Activated CD4-positive, alpha-beta T cell treated with anti-CD3 and anti-CD28 coated beads for 36 hours (primary cell): ENCODE data around the gene CRYBG3. TPM values are rescaled to one million over a fixed set of nuclear protein-coding genes. Genes with fewer than 3 reads are reported as not detected.
A peak's percentile ranks its signal among the peaks of the same experiment; 100 is the strongest.

Experiments used
- ATAC-seq: fragments of 200-7000 bp; cut with Tn5 transposase; one replicate; pipeline ENCODE4 v1.10.0; 2021; ENCODE audit warnings: mild to moderate bottlenecking, moderate library complexity
- CTCF ChIA-PET: fragments of 350-600 bp; sonication (Branson Sonifier 250); formaldehyde crosslinking; loops from one replicate; lab custom pipeline; 2021; ENCODE audit warnings: antibody characterized with exemption; lab: Charles Lee
- POLR2A ChIA-PET: fragments of 350-600 bp; sonication (Branson Sonifier 250); formaldehyde crosslinking; loops from one replicate; lab custom pipeline; 2021; ENCODE audit warnings: antibody characterized with exemption, inconsistent platforms; lab: Charles Lee
- DNase-seq: peaks from one replicate; pipeline ENCODE4 v3.0.0-alpha.2; 2020
- H3K27ac Mint-ChIP-seq: one replicate; pipeline ENCODE4 v1.8.0; 2021; ENCODE audit warnings: mixed read lengths
- H3K27me3 Mint-ChIP-seq: one replicate; pipeline ENCODE4 v1.8.0; 2021; ENCODE audit warnings: mixed read lengths
- H3K36me3 Mint-ChIP-seq: one replicate; pipeline ENCODE4 v1.8.0; 2021; ENCODE audit warnings: low read depth, mixed read lengths
- H3K4me1 Mint-ChIP-seq: one replicate; pipeline ENCODE4 v1.8.0; 2021; ENCODE audit warnings: mixed read lengths
- H3K4me3 Mint-ChIP-seq: one replicate; pipeline ENCODE4 v1.8.0; 2021; ENCODE audit warnings: mild to moderate bottlenecking, moderate library complexity, mixed read lengths
- H3K9me3 Mint-ChIP-seq: one replicate; pipeline ENCODE4 v1.8.0; 2021; ENCODE audit warnings: low read depth, mixed read lengths
- intact Hi-C, 2 experiments: fragments of 100-400 bp; cut with DNase I in 1 of 2; cut with micrococcal nuclease in 1 of 2; formaldehyde crosslinking; loops; one replicate each; pipeline versions ENCODE4 v1.14.2 to v1.15.1; 2022 to 2024; cut with DNase I, micrococcal nuclease
- total RNA-seq, 2 experiments: library from RNA; stranded (reverse); gene quantifications; one replicate each; pipeline ENCODE4 v1.2.3, GENCODE V29; 2021

The CRYBG3 gene
- 1 to 10 TPM; 4.2 to 4.9 TPM for total RNA-seq

DNA sequence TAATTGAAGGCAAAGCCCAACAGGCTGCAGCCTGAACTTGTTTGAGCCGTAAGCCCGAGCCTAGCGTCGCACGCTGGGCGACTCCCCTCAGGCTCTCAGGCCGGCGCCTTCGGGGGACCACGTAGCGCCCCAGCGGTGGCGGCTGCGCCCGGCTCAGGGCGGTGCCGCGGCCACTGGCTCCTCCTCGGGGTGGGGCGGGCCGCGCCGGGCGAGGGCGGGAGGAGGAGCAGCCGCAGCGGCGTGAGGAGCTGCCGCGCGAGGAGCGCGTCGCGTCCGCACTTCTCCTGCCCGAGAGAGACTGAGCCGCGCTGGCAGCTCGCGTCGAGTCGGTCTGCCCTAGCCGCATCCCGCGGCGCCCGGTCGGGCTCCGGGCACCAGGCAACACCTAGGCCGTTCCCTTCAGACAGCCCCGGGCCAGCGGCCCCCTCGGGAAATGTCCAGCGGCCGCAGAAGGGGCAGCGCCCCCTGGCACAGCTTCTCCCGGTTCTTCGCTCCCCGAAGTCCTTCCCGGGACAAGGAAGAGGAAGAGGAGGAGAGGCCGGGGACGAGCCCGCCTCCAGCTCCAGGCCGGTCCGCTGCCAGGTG lies at the start of gene CRYBG3:
TSS of gene CRYBG3 (plus strand) at position 238 of the 585 bp plus-strand sequence. CDS start at position 434, 196 bp downstream.
- POLR2A ChIA-PET = interaction anchor here (0.8 kb wide), 1 partner anchor 25 kb away, joined by 3 read pairs; no protein-coding TSS in a partner anchor
- Mint-ChIP-seq H3K27ac (peak within 1 kb of the TSS; percentile 66), H3K27me3 (peaks cover 26% of the 10 kb centered on the region), H3K36me3 (no peaks in the 10 kb centered on the region), H3K4me1 (peaks cover 18% of the 10 kb centered on the region), H3K4me3 (peak within 1 kb of the TSS; percentile 82), H3K9me3 (no peaks in the 10 kb centered on the region)
- intact Hi-C loops = loop anchor here (1.0 to 10.0 kb wide), 9 partner anchors 29 to 1995 kb away; partner anchors contain the start of genes ARL6 (in 2 of the 2), CLDND1 (in 1 of the 2), CMSS1 (in 1 of the 2) and CPOX (in 1 of the 2)
- CTCF ChIA-PET = interaction anchor here (0.8 to 2.4 kb wide), 9 partner anchors 18 to 451 kb away, joined by 3 to 7 read pairs (median 3); no protein-coding TSS in a partner anchor
- ATAC-seq (peak; percentile 99), DNase-seq (peak; percentile 90)

DNA sequence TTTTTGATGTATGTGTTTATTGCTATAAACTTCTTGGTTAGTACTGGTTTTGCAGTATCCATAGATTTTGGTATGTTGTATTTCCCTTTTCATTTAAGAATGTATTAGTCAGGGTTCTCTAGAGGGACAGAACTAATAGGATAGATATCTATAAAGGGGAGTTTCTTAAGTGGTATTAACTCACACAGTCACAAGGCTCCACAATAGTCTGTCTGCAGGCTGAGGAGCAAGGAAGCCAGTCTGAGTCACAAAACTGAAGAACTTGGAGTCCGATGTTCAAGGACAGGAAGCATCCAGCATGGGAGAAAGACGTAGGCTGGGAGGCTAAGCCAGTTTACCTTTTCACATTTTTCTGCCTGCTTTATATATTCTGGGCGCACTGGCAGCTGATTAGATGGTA lies 48.9 kb upstream of the CRYBG3 start:
- DNase-seq (no peak), ATAC-seq (no peak)
- ChIA-PET CTCF (no interaction called here), POLR2A (no interaction called here)
- Mint-ChIP-seq H3K4me3 (no peak overlapping the region), H3K4me1 (no peaks in the 10 kb centered on the region), H3K9me3 (no peaks in the 10 kb centered on the region), H3K36me3 (peaks cover 42% of the 10 kb centered on the region), H3K27me3 (no peaks in the 10 kb centered on the region), H3K27ac (no peak overlapping the region)
- intact Hi-C loops = no loop called here

DNA sequence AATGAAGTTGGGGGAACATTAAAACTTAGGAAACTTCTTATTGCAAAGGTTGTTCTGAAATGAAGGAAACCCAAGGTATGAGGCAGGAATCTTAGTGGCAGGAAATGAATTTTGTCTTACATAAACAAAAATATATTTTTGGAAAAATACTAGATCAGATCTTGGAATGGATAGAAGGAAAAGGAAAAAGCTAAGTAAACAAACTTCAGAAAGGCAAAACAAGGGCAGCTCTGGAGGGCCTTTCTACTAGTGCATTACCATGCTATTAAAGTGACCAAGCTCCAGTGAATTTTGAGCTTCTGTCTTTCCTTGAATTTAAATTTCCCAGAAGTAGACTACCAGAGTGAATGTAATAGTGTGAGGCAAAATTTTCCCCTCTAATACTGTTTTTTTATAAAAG lies 43.7 kb upstream of the CRYBG3 start:
- DNase-seq = no peak
- Mint-ChIP-seq H3K4me1 (no peaks in the 10 kb centered on the region), H3K4me3 (no peak overlapping the region), H3K9me3 (no peaks in the 10 kb centered on the region), H3K27me3 (no peaks in the 10 kb centered on the region), H3K27ac (no peak overlapping the region), H3K36me3 (peaks cover 12% of the 10 kb centered on the region)
- CTCF ChIA-PET = interaction anchor here (0.9 to 1.4 kb wide), 4 partner anchors 10 to 245 kb away, joined by 3 to 5 read pairs (median 4); no protein-coding TSS in a partner anchor
- intact Hi-C loops = no loop called here
- POLR2A ChIA-PET = no interaction called here
- ATAC-seq = no peak

DNA sequence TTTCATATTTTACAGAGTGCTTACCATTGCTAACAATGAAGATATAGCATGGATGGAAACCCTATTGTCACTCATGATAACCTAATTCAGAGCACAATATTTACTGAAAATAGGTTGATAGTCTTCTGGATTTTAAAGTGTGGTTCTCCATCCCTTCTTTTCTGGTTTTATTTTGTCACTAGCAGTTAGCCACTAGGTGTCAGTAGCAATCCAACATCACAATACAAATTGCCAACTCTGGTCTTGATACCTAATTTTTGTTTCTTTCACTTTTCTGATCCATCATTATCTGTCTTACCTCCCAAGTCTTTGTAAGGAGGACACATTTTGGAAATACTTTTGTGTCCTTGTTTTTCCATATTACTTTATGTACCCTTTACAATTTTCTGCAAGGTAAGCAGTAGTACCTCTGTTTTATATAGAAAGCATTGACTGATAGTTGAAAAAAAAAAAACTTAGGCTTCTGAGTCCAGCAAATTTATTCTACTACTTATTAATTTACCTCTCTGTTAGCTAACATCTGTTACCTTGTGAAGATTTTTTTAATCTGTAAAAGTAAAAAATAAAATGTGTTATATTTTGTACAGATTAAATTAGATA lies 28.3 kb upstream of the CRYBG3 start:
- intact Hi-C loops = loop anchor here (1.0 to 10.0 kb wide), 4 partner anchors 28 to 531 kb away; no protein-coding TSS in a partner anchor
- Mint-ChIP-seq H3K9me3 (no peaks in the 10 kb centered on the region), H3K4me1 (no peaks in the 10 kb centered on the region), H3K36me3 (no peaks in the 10 kb centered on the region), H3K27ac (no peak overlapping the region), H3K27me3 (no peaks in the 10 kb centered on the region), H3K4me3 (no peak overlapping the region)
- ATAC-seq (peak; percentile 60), DNase-seq (no peak)
- POLR2A ChIA-PET = no interaction called here
- CTCF ChIA-PET = interaction anchor here (0.6 to 5.8 kb wide), 8 partner anchors 15 to 230 kb away, joined by 3 to 116 read pairs (median 4); no protein-coding TSS in a partner anchor

DNA sequence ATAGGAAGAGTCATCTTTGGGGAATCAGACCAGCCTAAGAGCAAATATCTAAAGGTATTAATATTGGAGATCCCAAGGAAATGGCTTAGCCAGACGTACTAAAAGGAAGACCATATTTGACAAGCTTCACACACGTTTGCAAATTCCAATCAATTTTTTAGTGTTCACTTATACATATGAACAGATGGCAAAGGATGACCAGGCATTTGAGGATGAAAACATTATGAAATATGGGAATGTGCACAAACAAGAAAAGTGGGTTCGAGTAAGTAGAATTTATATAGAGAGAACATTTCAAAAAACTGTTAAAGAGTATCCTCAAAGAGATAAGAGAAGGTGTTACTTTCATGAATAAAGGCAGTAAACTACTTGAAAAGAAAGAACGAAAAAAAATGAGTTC lies 25.9 kb upstream of the CRYBG3 start:
- intact Hi-C loops = loop anchor here in 1 of 2 experiments (10.0 kb wide), 1 partner anchor 529 kb away; no protein-coding TSS in a partner anchor
- ChIA-PET POLR2A (no interaction called here), CTCF (interaction anchor here (0.6 to 5.8 kb wide), 2 partner anchors 16 to 227 kb away, joined by 3 to 116 read pairs; no protein-coding TSS in a partner anchor)
- H3K36me3 Mint-ChIP-seq = no peaks in the 10 kb centered on the region
- no peaks in the 10 kb centered on the region for H3K9me3 Mint-ChIP-seq
- no peaks in the 10 kb centered on the region for H3K4me1 Mint-ChIP-seq
- H3K27ac Mint-ChIP-seq = no peak overlapping the region
- DNase-seq (no peak), ATAC-seq (no peak)
- no peak overlapping the region for H3K4me3 Mint-ChIP-seq
- H3K27me3 Mint-ChIP-seq = no peaks in the 10 kb centered on the region

DNA sequence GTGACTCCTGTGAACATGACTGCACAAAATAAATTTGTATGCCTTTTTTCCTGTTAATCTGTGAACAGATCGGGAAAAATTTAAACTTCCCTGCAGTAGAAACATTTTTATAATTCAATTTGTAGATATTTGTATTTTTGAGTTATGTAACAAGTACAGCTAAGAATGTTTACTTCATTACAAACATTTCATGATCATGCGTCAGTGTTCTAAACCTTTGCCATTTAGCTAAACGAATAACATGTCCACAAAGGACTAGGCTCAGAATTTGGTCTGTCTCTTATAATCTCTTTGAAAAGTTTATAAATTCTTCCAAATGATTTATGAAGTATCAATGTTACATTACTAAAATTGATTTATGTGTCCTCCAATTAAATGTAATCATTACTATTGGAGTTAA lies 17.3 kb upstream of the CRYBG3 start:
- H3K27ac Mint-ChIP-seq = no peak overlapping the region
- intact Hi-C loops = no loop called here
- H3K36me3 Mint-ChIP-seq = no peaks in the 10 kb centered on the region
- ATAC-seq = no peak
- no peaks in the 10 kb centered on the region for H3K27me3 Mint-ChIP-seq
- no peaks in the 10 kb centered on the region for H3K4me1 Mint-ChIP-seq
- H3K4me3 Mint-ChIP-seq = no peak overlapping the region
- ChIA-PET POLR2A (no interaction called here), CTCF (interaction anchor here (0.6 to 2.2 kb wide), 3 partner anchors 17 to 219 kb away, joined by 3 to 20 read pairs (median 6); partner anchors contain the start of gene CRYBG3)
- H3K9me3 Mint-ChIP-seq = no peaks in the 10 kb centered on the region
- DNase-seq = no peak

DNA sequence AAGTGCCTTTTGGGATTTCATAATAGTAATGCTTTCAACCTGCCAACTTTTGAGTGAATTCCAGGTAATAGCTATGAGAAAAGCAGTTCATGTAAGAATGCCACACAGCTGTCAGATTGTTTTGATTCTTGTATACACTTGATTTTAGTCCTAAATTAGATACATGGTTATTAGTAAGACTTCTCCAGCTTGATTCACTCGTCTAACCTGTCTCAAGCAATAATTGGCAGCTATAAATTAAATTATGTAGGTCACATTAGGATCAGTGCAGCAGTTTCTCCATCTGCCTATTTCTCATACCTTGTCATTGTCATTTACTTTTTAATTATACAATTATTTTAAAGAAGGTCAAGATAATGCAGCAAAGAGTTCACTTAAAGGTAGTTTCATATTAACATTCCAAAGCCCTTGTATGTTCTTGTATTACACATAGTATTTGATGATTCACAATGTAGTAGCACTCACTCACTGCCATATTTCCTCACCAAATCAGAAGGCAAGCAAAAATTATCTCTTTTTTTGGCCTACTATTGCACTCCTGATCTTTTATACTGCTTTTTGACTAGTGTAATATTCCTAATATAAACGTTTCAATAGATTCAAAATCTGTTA lies 10.9 kb upstream of the CRYBG3 start:
- H3K4me1 Mint-ChIP-seq = peaks cover 10% of the 10 kb centered on the region
- no peak for DNase-seq
- no peak for ATAC-seq
- ChIA-PET POLR2A (no interaction called here), CTCF (interaction anchor here (1.0 to 1.3 kb wide), 4 partner anchors 10 to 212 kb away, joined by 3 to 4 read pairs (median 3); no protein-coding TSS in a partner anchor)
- H3K9me3 Mint-ChIP-seq = no peaks in the 10 kb centered on the region
- H3K27me3 Mint-ChIP-seq = no peaks in the 10 kb centered on the region
- H3K27ac Mint-ChIP-seq = no peak overlapping the region
- H3K4me3 Mint-ChIP-seq = no peak overlapping the region
- H3K36me3 Mint-ChIP-seq = no peaks in the 10 kb centered on the region
- intact Hi-C loops = no loop called here

DNA sequence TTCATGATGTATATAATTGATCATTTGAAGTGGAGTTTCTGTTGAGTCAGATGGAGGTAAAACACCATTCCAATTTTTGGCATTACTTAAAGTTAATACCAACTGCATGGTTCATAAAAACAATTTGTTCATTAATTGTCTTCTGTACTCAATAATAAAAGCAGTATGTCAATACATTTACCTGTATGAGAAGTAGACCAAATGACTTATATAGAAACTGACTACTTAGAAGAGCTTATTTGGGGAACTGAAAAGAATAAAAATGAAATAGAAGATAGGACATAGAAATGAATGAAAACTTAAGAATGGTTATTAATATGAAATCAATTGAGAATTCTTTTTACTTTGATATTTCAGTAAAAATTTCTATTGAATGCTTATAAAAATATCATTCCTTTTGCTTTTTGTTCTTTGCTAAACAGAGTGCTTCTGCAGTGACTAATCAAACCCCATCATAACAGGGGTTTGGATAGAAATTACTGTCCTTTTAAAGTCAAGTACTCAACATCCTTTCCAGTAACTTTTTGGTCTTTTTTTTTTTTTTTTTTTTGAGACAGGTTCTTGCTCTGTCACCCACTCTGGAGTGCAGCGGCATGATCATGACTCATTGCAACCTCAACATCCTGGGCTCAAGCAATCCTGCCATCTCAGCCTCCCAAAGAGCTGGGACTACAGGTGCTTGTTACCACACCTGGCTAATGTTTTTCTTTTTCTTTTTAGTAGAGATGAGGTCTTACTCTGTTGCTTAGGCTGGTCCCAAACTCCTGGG lies 6.5 kb upstream of the CRYBG3 start:
- intact Hi-C loops = loop anchor here in 1 of 2 experiments (1.0 kb wide), 1 partner anchor 57 kb away; no protein-coding TSS in a partner anchor
- H3K36me3 Mint-ChIP-seq = no peaks in the 10 kb centered on the region
- CTCF ChIA-PET = interaction anchor here (0.8 to 3.2 kb wide), 3 partner anchors 32 to 208 kb away, joined by 3 to 17 read pairs (median 4); no protein-coding TSS in a partner anchor
- H3K4me3 Mint-ChIP-seq = no peak overlapping the region
- H3K9me3 Mint-ChIP-seq = no peaks in the 10 kb centered on the region
- POLR2A ChIA-PET = interaction anchor here (0.7 to 0.8 kb wide), 3 partner anchors 48 to 1086 kb away, joined by 3 to 4 read pairs (median 3); partner anchors contain the start of gene DCBLD2
- peak overlapping the region; percentile 51 for H3K27ac Mint-ChIP-seq
- ATAC-seq = peak; percentile 99
- peaks cover 13% of the 10 kb centered on the region for H3K4me1 Mint-ChIP-seq
- peaks cover 10% of the 10 kb centered on the region for H3K27me3 Mint-ChIP-seq
- peak; percentile 72 for DNase-seq

DNA sequence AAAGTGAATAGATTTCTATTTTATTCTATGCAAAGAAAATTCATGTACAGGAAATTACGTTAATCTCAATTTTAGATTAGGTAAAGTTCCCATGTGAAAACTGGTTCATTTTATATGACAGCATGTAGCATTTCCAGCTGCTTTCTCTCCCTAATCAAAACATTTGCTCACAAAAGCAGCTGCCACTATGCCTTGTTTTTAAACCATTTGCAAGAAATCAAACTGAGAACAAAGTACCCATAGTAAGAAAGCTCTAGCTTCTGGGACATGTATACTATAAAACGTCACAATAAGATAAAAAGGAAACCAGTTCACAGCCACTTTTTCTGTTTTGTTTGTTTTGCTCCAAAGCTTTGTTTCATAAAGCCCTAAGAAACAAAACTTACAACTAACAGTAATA lies 5.0 kb upstream of the CRYBG3 start:
- H3K27ac Mint-ChIP-seq = no peak overlapping the region
- POLR2A ChIA-PET = no interaction called here

DNA sequence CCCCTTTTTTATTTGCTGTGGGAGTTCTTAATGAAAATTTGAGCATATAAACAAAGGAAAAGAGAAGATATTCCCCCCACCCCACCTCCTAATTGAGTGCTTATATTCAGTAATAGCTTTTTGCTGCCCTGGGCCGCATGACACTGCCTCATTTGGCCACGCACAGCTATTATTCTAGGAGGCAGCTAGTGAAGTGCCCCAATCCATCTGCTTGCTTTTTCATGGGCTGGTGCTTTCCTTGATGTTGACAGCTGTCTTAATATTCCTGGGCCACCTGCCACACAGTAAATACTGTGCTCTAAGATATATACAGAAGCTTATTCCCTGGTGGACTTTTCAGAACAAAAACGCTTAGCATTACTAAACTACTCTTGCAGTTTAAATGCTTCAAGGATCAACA lies 3.8 kb upstream of the CRYBG3 start:
- ChIA-PET POLR2A (interaction anchor here (0.7 kb wide), 1 partner anchor 844 kb away, joined by 3 read pairs; no protein-coding TSS in a partner anchor), CTCF (interaction anchor here (1.0 to 3.2 kb wide), 2 partner anchors 24 to 205 kb away, joined by 3 to 17 read pairs; no protein-coding TSS in a partner anchor)
- H3K27me3 Mint-ChIP-seq = peaks cover 23% of the 10 kb centered on the region

More for the DNA sequence above, 5.0 kb upstream of the CRYBG3 start:
- CTCF ChIA-PET = interaction anchor here (0.8 to 3.2 kb wide), 4 partner anchors 22 to 206 kb away, joined by 3 to 17 read pairs (median 4); no protein-coding TSS in a partner anchor
- H3K4me1 Mint-ChIP-seq = peaks cover 21% of the 10 kb centered on the region
- DNase-seq (no peak), ATAC-seq (no peak)
- H3K9me3 Mint-ChIP-seq = no peaks in the 10 kb centered on the region
- no peak overlapping the region for H3K4me3 Mint-ChIP-seq
- peaks cover 17% of the 10 kb centered on the region for H3K27me3 Mint-ChIP-seq
- intact Hi-C loops = no loop called here
- no peaks in the 10 kb centered on the region for H3K36me3 Mint-ChIP-seq

More for the DNA sequence above, 3.8 kb upstream of the CRYBG3 start:
- no peak for DNase-seq
- intact Hi-C loops = no loop called here
- H3K36me3 Mint-ChIP-seq = no peaks in the 10 kb centered on the region
- peaks cover 27% of the 10 kb centered on the region for H3K4me1 Mint-ChIP-seq
- no peak overlapping the region for H3K4me3 Mint-ChIP-seq
- no peak overlapping the region for H3K27ac Mint-ChIP-seq
- no peaks in the 10 kb centered on the region for H3K9me3 Mint-ChIP-seq
- ATAC-seq = no peak
